Caco-2 (cell line): ENCODE data around the gene NQO1. TPM values are rescaled to one million over a fixed set of nuclear protein-coding genes. Genes with fewer than 3 reads are reported as not detected.

Source experiments
- BruUV-seq: library from RNA; stranded (reverse); fragments of 400-500 nt; replicated peaks from 2 replicates; lab custom pipeline; 2021; lab: Mats Ljungman, UMichigan
- CTCF ChIA-PET: fragments of 300-600 bp; sonication (Branson Sonifier 250); formaldehyde crosslinking; loops from one replicate; lab custom pipeline; 2022; ENCODE audit warnings: antibody characterized with exemption; lab: Charles Lee
- POLR2A ChIA-PET: fragments of 300-600 bp; sonication (Branson Sonifier 250); formaldehyde crosslinking; loops from one replicate; lab custom pipeline; 2022; ENCODE audit warnings: antibody characterized with exemption; lab: Charles Lee
- DNase-seq, 2 experiments: peaks; one replicate each; pipeline versions ENCODE4 v3.0.0 to v3.0.0-alpha.2; 2020 to 2022
- H3K27me3 ChIP-seq: replicated peaks from 2 replicates; pipeline ENCODE4 v1.6.0; 2011; ENCODE audit warnings: low read length; ENCODE audit not compliant: control insufficient read depth, insufficient read depth
- H3K36me3 ChIP-seq: 2 replicates; pipeline ENCODE4 v1.5.1; 2011; ENCODE audit warnings: low read length; ENCODE audit not compliant: control insufficient read depth, insufficient read depth
- H3K4me1 ChIP-seq: fragments of 250-450 bp; sonication (Bioruptor Pico); 2 replicates; pipeline ENCODE4 v1.5.1; 2020; ENCODE audit warnings: mild to moderate bottlenecking
- H3K4me3 ChIP-seq: 2 replicates; pipeline ENCODE4 v1.5.1; 2011; ENCODE audit warnings: low read depth, mild to moderate bottlenecking, control low read depth, low read length
- H3K9me3 ChIP-seq: fragments of 250-450 bp; sonication (Bioruptor Pico); 2 replicates; pipeline ENCODE4 v1.5.1; 2020; ENCODE audit warnings: mild to moderate bottlenecking, moderate library complexity
- H3K27ac Mint-ChIP-seq: one replicate; pipeline ENCODE4 v1.8.0; 2022; ENCODE audit warnings: mixed read lengths; ENCODE audit not compliant: unreplicated experiment
- H3K27me3 Mint-ChIP-seq: one replicate; pipeline ENCODE4 v1.8.0; 2022; ENCODE audit warnings: mixed read lengths; ENCODE audit not compliant: insufficient read depth, unreplicated experiment
- H3K36me3 Mint-ChIP-seq: one replicate; pipeline ENCODE4 v1.8.0; 2022; ENCODE audit warnings: mild to moderate bottlenecking, mixed read lengths; ENCODE audit not compliant: insufficient read depth, unreplicated experiment
- H3K4me1 Mint-ChIP-seq: one replicate; pipeline ENCODE4 v1.8.0; 2022; ENCODE audit warnings: low read depth, mixed read lengths; ENCODE audit not compliant: unreplicated experiment
- H3K4me3 Mint-ChIP-seq: one replicate; pipeline ENCODE4 v1.8.0; 2022; ENCODE audit warnings: mild to moderate bottlenecking, moderate library complexity, mixed read lengths; ENCODE audit not compliant: unreplicated experiment
- H3K9me3 Mint-ChIP-seq: one replicate; pipeline ENCODE4 v1.8.0; 2022; ENCODE audit warnings: mixed read lengths; ENCODE audit not compliant: unreplicated experiment
- intact Hi-C: fragments of 100-400 bp; cut with micrococcal nuclease; formaldehyde crosslinking; loops from one replicate; pipeline ENCODE4 v1.10.0; 2022; ENCODE audit not compliant: unreplicated experiment
- total RNA-seq: library from RNA; stranded (reverse); gene quantifications from 2 replicates; pipeline ENCODE4 v1.2.3, GENCODE V29; 2022
- TF ChIP-seq, protein P1 (sequence below), 2 experiments: fragments of 200-600 bp in 1 of 2; IDR thresholded peaks; 1 replicate in 1 of 2; 2 replicates in 1 of 2; pipeline versions ENCODE4 v1.5.1 to v1.8.0; 2011 to 2022; ENCODE audit warnings: antibody characterized with exemption in 1 of 2, control low read depth in 1 of 2, inconsistent platforms in 1 of 2, low read depth in 1 of 2, low read length in 1 of 2, mild to moderate bottlenecking in 1 of 2, moderate library complexity in 1 of 2; ENCODE audit not compliant: insufficient read depth in 1 of 2, severe bottlenecking in 1 of 2, unreplicated experiment in 1 of 2

Gene NQO1
- total RNA-seq, 1 experiment from 2014 or later = 119 TPM

DNA sequence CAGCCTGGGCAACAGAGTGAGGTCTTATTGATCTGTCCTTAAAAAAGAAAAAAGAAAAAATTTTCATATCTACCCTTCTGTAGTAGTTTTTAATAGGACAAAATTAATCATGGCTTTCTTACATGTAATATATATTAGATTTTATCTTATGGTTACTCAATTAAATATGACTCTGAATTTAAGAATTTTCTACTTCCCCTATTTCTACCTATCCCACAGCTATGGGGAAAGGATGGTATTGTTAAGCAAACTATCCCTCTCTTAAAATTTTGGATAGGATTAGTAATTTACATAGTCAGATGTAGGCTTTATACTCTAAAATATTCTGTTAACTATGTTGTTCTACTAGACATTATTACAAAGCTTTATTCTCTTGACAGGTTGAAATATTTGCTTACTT, 62.5 kb downstream of the NQO1 start:
- no TSS peak for BruUV-seq
- CTCF ChIA-PET = no interaction called here

GRCh38 chr16:69662901-69663300, 63.5 kb downstream of the NQO1 start:
- Mint-ChIP-seq H3K36me3 (peaks cover 78% of the 10 kb centered on the region), H3K27ac (peak overlapping the region; percentile 47), H3K4me1 (peaks cover 1% of the 10 kb centered on the region), H3K9me3 (no peaks in the 10 kb centered on the region), H3K4me3 (no peak overlapping the region), H3K27me3 (no peaks in the 10 kb centered on the region)
- Histone ChIP-seq H3K27me3 (no peaks in the 10 kb centered on the region), H3K4me3 (no peak overlapping the region), H3K4me1 (peaks cover 6% of the 10 kb centered on the region), H3K9me3 (no peaks in the 10 kb centered on the region), H3K36me3 (peaks cover 5% of the 10 kb centered on the region)
- CTCF ChIA-PET = no interaction called here
- intact Hi-C loops = no loop called here
- POLR2A ChIA-PET = no interaction called here
- TF ChIP-seq, protein P1, sequence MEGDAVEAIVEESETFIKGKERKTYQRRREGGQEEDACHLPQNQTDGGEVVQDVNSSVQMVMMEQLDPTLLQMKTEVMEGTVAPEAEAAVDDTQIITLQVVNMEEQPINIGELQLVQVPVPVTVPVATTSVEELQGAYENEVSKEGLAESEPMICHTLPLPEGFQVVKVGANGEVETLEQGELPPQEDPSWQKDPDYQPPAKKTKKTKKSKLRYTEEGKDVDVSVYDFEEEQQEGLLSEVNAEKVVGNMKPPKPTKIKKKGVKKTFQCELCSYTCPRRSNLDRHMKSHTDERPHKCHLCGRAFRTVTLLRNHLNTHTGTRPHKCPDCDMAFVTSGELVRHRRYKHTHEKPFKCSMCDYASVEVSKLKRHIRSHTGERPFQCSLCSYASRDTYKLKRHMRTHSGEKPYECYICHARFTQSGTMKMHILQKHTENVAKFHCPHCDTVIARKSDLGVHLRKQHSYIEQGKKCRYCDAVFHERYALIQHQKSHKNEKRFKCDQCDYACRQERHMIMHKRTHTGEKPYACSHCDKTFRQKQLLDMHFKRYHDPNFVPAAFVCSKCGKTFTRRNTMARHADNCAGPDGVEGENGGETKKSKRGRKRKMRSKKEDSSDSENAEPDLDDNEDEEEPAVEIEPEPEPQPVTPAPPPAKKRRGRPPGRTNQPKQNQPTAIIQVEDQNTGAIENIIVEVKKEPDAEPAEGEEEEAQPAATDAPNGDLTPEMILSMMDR (IDR thresholded peaks at IDR 0.05; ENCODE audit: insufficient read depth in 1 of 2, low read depth in 1 of 2, low read length in 1 of 2, severe bottlenecking in 1 of 2, unreplicated experiment in 1 of 2) = no peak
- no peak for DNase-seq
- BruUV-seq = no TSS peak

More for the DNA sequence above, 62.5 kb downstream of the NQO1 start:
- Mint-ChIP-seq H3K27me3 (no peaks in the 10 kb centered on the region), H3K27ac (no peak overlapping the region), H3K4me3 (no peak overlapping the region), H3K36me3 (peaks cover 78% of the 10 kb centered on the region), H3K4me1 (peaks cover 6% of the 10 kb centered on the region), H3K9me3 (no peaks in the 10 kb centered on the region)
- peaks cover 5% of the 10 kb centered on the region for H3K36me3 ChIP-seq
- H3K27me3 ChIP-seq = no peaks in the 10 kb centered on the region
- TF ChIP-seq, protein P1 (IDR thresholded peaks at IDR 0.05; ENCODE audit: insufficient read depth in 1 of 2, low read depth in 1 of 2, low read length in 1 of 2, severe bottlenecking in 1 of 2, unreplicated experiment in 1 of 2) = no peak
- H3K4me3 ChIP-seq = no peak overlapping the region
- intact Hi-C loops = no loop called here
- no peak for DNase-seq
- peaks cover 15% of the 10 kb centered on the region for H3K4me1 ChIP-seq
- H3K9me3 ChIP-seq = no peaks in the 10 kb centered on the region
- POLR2A ChIA-PET = no interaction called here

DNA sequence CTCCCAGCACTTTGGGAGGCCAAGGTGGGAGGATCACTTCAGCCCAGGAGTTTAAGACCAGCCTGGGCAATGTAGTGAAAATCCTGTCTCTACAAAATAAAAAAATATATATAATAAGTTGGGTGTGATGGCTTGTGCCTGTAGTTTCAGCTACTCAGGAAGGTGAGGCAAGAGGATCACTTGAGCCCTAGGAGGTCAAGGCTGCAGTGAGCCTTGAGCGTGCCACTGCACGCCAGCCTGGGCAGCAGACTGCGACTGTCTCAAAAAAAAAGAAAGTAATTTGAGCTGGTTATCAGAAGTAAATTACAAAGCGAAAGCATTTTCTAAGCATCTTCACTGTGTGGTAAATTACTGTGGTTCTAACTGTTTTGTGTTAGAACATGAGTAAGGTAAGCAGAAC, 66.2 kb downstream of the NQO1 start:
- H3K27ac Mint-ChIP-seq = no peak overlapping the region
- POLR2A ChIA-PET = no interaction called here

More for the DNA sequence above, 66.2 kb downstream of the NQO1 start:
- Mint-ChIP-seq H3K4me1 (no peaks in the 10 kb centered on the region), H3K27me3 (no peaks in the 10 kb centered on the region), H3K9me3 (no peaks in the 10 kb centered on the region), H3K36me3 (peaks cover 92% of the 10 kb centered on the region), H3K4me3 (no peak overlapping the region)
- peaks cover 5% of the 10 kb centered on the region for H3K36me3 ChIP-seq
- no peak for DNase-seq
- H3K4me3 ChIP-seq = no peak overlapping the region
- TF ChIP-seq, protein P1 (IDR thresholded peaks at IDR 0.05; ENCODE audit: insufficient read depth in 1 of 2, low read depth in 1 of 2, low read length in 1 of 2, severe bottlenecking in 1 of 2, unreplicated experiment in 1 of 2) = no peak
- CTCF ChIA-PET = no interaction called here
- BruUV-seq = no TSS peak
- H3K9me3 ChIP-seq = no peaks in the 10 kb centered on the region
- intact Hi-C loops = no loop called here
- H3K4me1 ChIP-seq = no peaks in the 10 kb centered on the region
- no peaks in the 10 kb centered on the region for H3K27me3 ChIP-seq

Other genes with a start within 250 kb of the NQO1 start
- gene NFAT5, start 160.6 kb downstream of the NQO1 start, total RNA-seq = 87.6 and 89.8 TPM in 2 replicates
- gene NOB1, start 28.4 kb upstream of the NQO1 start, total RNA-seq = 115 and 120 TPM in 2 replicates
- gene WWP2, start 35.8 kb upstream of the NQO1 start, total RNA-seq = 39.7 and 43.9 TPM in 2 replicates
- gene CLEC18A, start 224.8 kb upstream of the NQO1 start, total RNA-seq = 1.3 and 1.6 TPM in 2 replicates